ENCODE data around the gene ZNF41.
A peak's percentile ranks its signal among the peaks of the same experiment; 100 is the strongest.
"Not testable (repeated sequence)": the region's sequence is repeated elsewhere in the genome, so short reads cannot be mapped to it uniquely, and the experiment has no call there.

The ZNF41 gene

GRCh38 chrX:47492133-47492532, 9.1 kb upstream of the ZNF41 start:
- not testable (repeated sequence) for H3K9me3 ChIP-seq (ENCODE audit: control insufficient read depth in 5 of 5, low read length in 5 of 5); H3K9ac ChIP-seq (ENCODE audit: low read length in 5 of 5); H3K27ac ChIP-seq (ENCODE audit: low read depth, low read length); H3K4me3 ChIP-seq (ENCODE audit: low read depth in 1 of 5, low read length in 5 of 5); H3K27me3 ChIP-seq (ENCODE audit: control insufficient read depth in 5 of 5, insufficient read depth in 4 of 5, low read length in 5 of 5); H3K4me1 ChIP-seq (ENCODE audit: control insufficient read depth in 5 of 5, insufficient read depth in 5 of 5, low read length in 5 of 5); H3K36me3 ChIP-seq (ENCODE audit: control insufficient read depth in 5 of 5, insufficient read depth in 5 of 5, low read length in 5 of 5)

- Histone ChIP-seq H3K9ac (ENCODE audit: low read length in 5 of 5) (no peak overlapping the region), H3K9me3 (ENCODE audit: control insufficient read depth in 5 of 5, low read length in 5 of 5) (peaks cover 0 to 3% (median 1%) of the 10 kb centered on the region in 5 donors), H3K27ac (ENCODE audit: low read depth, low read length) (no peak overlapping the region), H3K4me3 (ENCODE audit: low read depth in 1 of 5, low read length in 5 of 5) (no peak overlapping the region), H3K4me1 (ENCODE audit: control insufficient read depth in 5 of 5, insufficient read depth in 5 of 5, low read length in 5 of 5) (no peaks in the 10 kb centered on the region), H3K36me3 (ENCODE audit: control insufficient read depth in 5 of 5, insufficient read depth in 5 of 5, low read length in 5 of 5) (no peaks in the 10 kb centered on the region), H3K27me3 (ENCODE audit: control insufficient read depth in 5 of 5, insufficient read depth in 4 of 5, low read length in 5 of 5) (peaks cover 0 to 4% (median 2%) of the 10 kb centered on the region in 5 donors)
These were observed 6.7 kb upstream of the ZNF41 start for GRCh38 chrX:47489507-47490275.

GRCh38 chrX:47484885-47485284, 1.9 kb upstream of the ZNF41 start:
- Histone ChIP-seq H3K4me3 (ENCODE audit: low read depth in 1 of 5, low read length in 5 of 5) (no peak overlapping the region), H3K9ac (ENCODE audit: low read length in 5 of 5) (no peak overlapping the region), H3K36me3 (ENCODE audit: control insufficient read depth in 5 of 5, insufficient read depth in 5 of 5, low read length in 5 of 5) (no peaks in the 10 kb centered on the region), H3K27me3 (ENCODE audit: control insufficient read depth in 5 of 5, insufficient read depth in 4 of 5, low read length in 5 of 5) (no peaks in the 10 kb centered on the region), H3K9me3 (ENCODE audit: control insufficient read depth in 5 of 5, low read length in 5 of 5) (no peaks in the 10 kb centered on the region), H3K4me1 (ENCODE audit: control insufficient read depth in 5 of 5, insufficient read depth in 5 of 5, low read length in 5 of 5) (peaks cover 0 to 17% (median 11%) of the 10 kb centered on the region in 5 donors), H3K27ac (ENCODE audit: low read depth, low read length) (no peak overlapping the region)

DNA sequence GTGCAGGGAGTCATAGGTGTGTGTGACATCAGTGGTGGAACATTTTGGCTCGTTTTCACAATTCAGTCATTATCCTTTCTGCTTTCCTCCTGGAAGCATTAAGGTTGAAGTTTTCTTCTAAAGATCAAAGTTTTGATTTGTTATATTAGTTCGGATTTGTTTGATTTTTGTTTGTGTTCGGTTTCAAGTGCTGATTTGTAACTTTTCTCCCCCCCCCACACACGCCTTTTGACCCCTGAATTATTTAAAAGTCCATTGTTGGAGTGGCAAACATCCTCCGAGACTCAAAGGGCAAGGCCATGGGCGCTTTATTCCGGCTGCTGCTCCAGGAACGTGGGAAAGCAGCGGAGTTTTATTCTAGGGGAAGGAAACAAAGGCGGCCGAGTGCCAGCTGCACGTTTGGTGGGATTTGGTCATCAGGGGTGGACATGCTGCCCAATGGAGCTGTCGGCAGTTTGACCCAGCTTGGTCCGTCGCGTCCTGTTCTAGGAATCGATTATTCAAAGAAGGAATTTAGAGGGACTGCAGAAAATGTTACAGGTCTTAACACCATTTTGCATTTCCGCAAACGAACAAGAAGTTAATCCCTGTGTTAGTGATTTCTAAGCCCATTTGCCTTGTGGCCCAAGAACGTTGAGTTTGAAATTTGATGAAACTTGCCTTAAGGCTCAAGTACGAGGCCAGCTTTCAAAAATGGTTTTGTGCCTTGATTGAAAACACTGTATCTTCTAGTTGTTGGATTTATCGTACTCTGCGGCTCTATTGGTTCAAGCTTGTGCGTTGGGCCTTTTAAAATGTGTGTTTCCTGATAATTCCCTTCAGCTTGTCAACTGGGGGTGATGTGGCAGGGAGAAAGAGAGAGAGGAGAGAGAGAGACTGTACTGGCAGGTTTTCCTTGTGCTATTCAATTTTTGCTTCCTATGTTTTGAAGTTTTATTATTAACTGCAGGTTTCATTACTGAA, 565 bp upstream of the ZNF41 start:
- H3K9ac ChIP-seq (ENCODE audit: low read length in 5 of 5) = peak overlapping the region; percentile 41 to 80 (median 67)
- no peaks in the 10 kb centered on the region for H3K9me3 ChIP-seq (ENCODE audit: control insufficient read depth in 5 of 5, low read length in 5 of 5)
- no peaks in the 10 kb centered on the region for H3K36me3 ChIP-seq (ENCODE audit: control insufficient read depth in 5 of 5, insufficient read depth in 5 of 5, low read length in 5 of 5)
- H3K27ac ChIP-seq (ENCODE audit: low read depth, low read length) = peak overlapping the region; percentile 81
- no peaks in the 10 kb centered on the region for H3K27me3 ChIP-seq (ENCODE audit: control insufficient read depth in 5 of 5, insufficient read depth in 4 of 5, low read length in 5 of 5)
- H3K4me3 ChIP-seq (ENCODE audit: low read depth in 1 of 5, low read length in 5 of 5) = peak overlapping the region; percentile 59 to 76 (median 72)
- peaks cover 0 to 21% (median 11%) of the 10 kb centered on the region in 5 donors for H3K4me1 ChIP-seq (ENCODE audit: control insufficient read depth in 5 of 5, insufficient read depth in 5 of 5, low read length in 5 of 5)

- H3K4me3 ChIP-seq (ENCODE audit: low read depth in 1 of 5, low read length in 5 of 5) = peak overlapping the region; percentile 59 to 76 (median 66)
These were observed 934 bp downstream of the ZNF41 start for GRCh38 chrX:47482065-47482511.

DNA sequence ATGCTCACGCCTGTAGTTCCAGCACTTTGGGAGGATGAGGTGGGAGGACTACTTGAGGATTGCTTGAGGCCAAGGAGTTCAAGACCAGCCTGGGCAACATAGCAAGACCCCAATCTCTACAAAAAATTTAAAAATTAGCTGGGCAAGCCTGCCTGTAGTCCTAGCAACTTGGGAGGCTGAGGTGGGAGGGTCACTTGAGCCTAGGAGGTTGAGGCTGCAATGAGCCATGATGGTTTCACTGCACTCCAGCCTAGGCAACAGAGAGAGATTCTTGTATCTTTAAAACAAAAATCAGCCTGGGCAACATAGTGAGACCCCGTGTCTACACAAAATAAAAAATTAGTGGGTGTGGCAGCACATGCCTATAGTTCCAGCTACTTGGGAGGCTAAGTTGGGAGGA, 1.9 kb downstream of the ZNF41 start:
- Histone ChIP-seq H3K27me3 (ENCODE audit: control insufficient read depth in 5 of 5, insufficient read depth in 4 of 5, low read length in 5 of 5) (no peaks in the 10 kb centered on the region), H3K9ac (ENCODE audit: low read length in 5 of 5) (no peak overlapping the region), H3K9me3 (ENCODE audit: control insufficient read depth in 5 of 5, low read length in 5 of 5) (no peaks in the 10 kb centered on the region), H3K27ac (ENCODE audit: low read depth, low read length) (no peak overlapping the region), H3K36me3 (ENCODE audit: control insufficient read depth in 5 of 5, insufficient read depth in 5 of 5, low read length in 5 of 5) (no peaks in the 10 kb centered on the region), H3K4me1 (ENCODE audit: control insufficient read depth in 5 of 5, insufficient read depth in 5 of 5, low read length in 5 of 5) (peaks cover 0 to 21% (median 11%) of the 10 kb centered on the region in 5 donors), H3K4me3 (ENCODE audit: low read depth in 1 of 5, low read length in 5 of 5) (no peak overlapping the region)

More at GRCh38 chrX:47482065-47482511, 934 bp downstream of the ZNF41 start:
- peaks cover 0 to 21% (median 11%) of the 10 kb centered on the region in 5 donors for H3K4me1 ChIP-seq (ENCODE audit: control insufficient read depth in 5 of 5, insufficient read depth in 5 of 5, low read length in 5 of 5)
- peak overlapping the region; percentile 81 for H3K27ac ChIP-seq (ENCODE audit: low read depth, low read length)
- peak overlapping the region in 4 of 5 donors; percentile 25 to 82 (median 74) for H3K9ac ChIP-seq (ENCODE audit: low read length in 5 of 5)
- no peaks in the 10 kb centered on the region for H3K36me3 ChIP-seq (ENCODE audit: control insufficient read depth in 5 of 5, insufficient read depth in 5 of 5, low read length in 5 of 5)
- no peaks in the 10 kb centered on the region for H3K9me3 ChIP-seq (ENCODE audit: control insufficient read depth in 5 of 5, low read length in 5 of 5)
- H3K27me3 ChIP-seq (ENCODE audit: control insufficient read depth in 5 of 5, insufficient read depth in 4 of 5, low read length in 5 of 5) = no peaks in the 10 kb centered on the region

DNA sequence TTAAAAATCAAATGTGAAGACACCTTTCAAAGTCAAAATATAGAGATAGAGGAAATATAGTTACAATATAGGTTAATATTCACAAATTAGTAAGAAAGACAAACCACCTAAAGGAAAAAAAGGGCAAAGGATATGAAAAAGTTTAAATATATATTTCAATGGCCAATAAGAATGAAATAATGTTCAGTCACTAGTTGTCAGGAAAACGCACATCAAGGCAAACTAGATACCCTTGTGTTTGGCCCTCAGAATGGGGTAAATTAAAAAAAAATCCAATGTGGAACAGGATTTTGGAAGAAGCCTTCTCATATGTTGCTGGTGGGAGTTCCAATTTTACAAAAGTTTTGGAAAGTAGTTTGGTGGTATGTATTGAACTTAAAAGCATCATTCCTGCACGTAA, 2.4 kb downstream of the ZNF41 start:
- Histone ChIP-seq H3K4me1 (ENCODE audit: control insufficient read depth in 5 of 5, insufficient read depth in 5 of 5, low read length in 5 of 5) (peaks cover 0 to 21% (median 11%) of the 10 kb centered on the region in 5 donors), H3K27ac (ENCODE audit: low read depth, low read length) (no peak overlapping the region), H3K9me3 (ENCODE audit: control insufficient read depth in 5 of 5, low read length in 5 of 5) (no peaks in the 10 kb centered on the region), H3K9ac (ENCODE audit: low read length in 5 of 5) (no peak overlapping the region), H3K4me3 (ENCODE audit: low read depth in 1 of 5, low read length in 5 of 5) (no peak overlapping the region), H3K27me3 (ENCODE audit: control insufficient read depth in 5 of 5, insufficient read depth in 4 of 5, low read length in 5 of 5) (no peaks in the 10 kb centered on the region), H3K36me3 (ENCODE audit: control insufficient read depth in 5 of 5, insufficient read depth in 5 of 5, low read length in 5 of 5) (no peaks in the 10 kb centered on the region)

GRCh38 chrX:47475476-47475875, 7.5 kb downstream of the ZNF41 start:
- no peaks in the 10 kb centered on the region for H3K27me3 ChIP-seq (ENCODE audit: control insufficient read depth in 5 of 5, insufficient read depth in 4 of 5, low read length in 5 of 5)
- H3K9me3 ChIP-seq (ENCODE audit: control insufficient read depth in 5 of 5, low read length in 5 of 5) = no peaks in the 10 kb centered on the region
- H3K4me1 ChIP-seq (ENCODE audit: control insufficient read depth in 5 of 5, insufficient read depth in 5 of 5, low read length in 5 of 5) = peaks cover 0 to 4% (median 0%) of the 10 kb centered on the region in 5 donors
- H3K27ac ChIP-seq (ENCODE audit: low read depth, low read length) = no peak overlapping the region
- H3K9ac ChIP-seq (ENCODE audit: low read length in 5 of 5) = no peak overlapping the region
- H3K4me3 ChIP-seq (ENCODE audit: low read depth in 1 of 5, low read length in 5 of 5) = no peak overlapping the region
- no peaks in the 10 kb centered on the region for H3K36me3 ChIP-seq (ENCODE audit: control insufficient read depth in 5 of 5, insufficient read depth in 5 of 5, low read length in 5 of 5)

DNA sequence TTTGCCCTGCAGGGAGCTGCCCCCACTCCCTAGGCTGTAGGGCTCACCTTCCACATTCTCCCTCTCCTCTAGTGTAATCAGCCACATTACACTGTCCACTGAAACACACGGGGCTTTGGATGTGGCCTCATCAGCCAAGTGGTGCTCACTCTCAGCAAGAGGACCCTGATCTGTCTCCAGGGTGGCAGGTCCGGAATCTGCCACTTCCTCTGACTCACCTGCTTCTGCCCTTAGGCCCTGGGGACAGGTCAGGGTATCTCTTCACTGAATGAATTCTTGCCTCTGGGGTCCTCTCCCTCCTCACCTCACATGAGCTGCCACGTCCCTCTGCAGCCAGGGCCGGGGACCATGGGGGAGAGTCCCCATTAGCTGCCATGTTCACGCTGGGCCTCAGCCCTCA, 15.9 kb downstream of the ZNF41 start:
- no peaks in the 10 kb centered on the region for H3K4me1 ChIP-seq (ENCODE audit: control insufficient read depth in 5 of 5, insufficient read depth in 5 of 5, low read length in 5 of 5)
- no peak overlapping the region for H3K9ac ChIP-seq (ENCODE audit: low read length in 5 of 5)
- H3K9me3 ChIP-seq (ENCODE audit: control insufficient read depth in 5 of 5, low read length in 5 of 5) = peaks cover 0 to 4% (median 0%) of the 10 kb centered on the region in 5 donors
- H3K27me3 ChIP-seq (ENCODE audit: control insufficient read depth in 5 of 5, insufficient read depth in 4 of 5, low read length in 5 of 5) = peaks cover 0 to 7% (median 3%) of the 10 kb centered on the region in 5 donors
- H3K27ac ChIP-seq (ENCODE audit: low read depth, low read length) = no peak overlapping the region
- no peak overlapping the region for H3K4me3 ChIP-seq (ENCODE audit: low read depth in 1 of 5, low read length in 5 of 5)
- H3K36me3 ChIP-seq (ENCODE audit: control insufficient read depth in 5 of 5, insufficient read depth in 5 of 5, low read length in 5 of 5) = peaks cover 0 to 9% (median 6%) of the 10 kb centered on the region in 5 donors
